A549 (cell line): ENCODE measurements around the gene DUOX2.

Experiments used
- CBX8 ChIP-seq: fragments of 200-600 bp; sonication (generic); IDR thresholded peaks from 2 replicates; pipeline ENCODE4 v1.6.1; 2016
- CHD4 ChIP-seq: fragments of 200-600 bp; sonication (generic); IDR thresholded peaks from 2 replicates; pipeline ENCODE4 v1.6.1; 2016; ENCODE audit warnings: antibody characterized with exemption, mild to moderate bottlenecking, borderline replicate concordance
- EP300 ChIP-seq, 2 experiments: fragments of >200 bp; sonication (Bioruptor Twin); formaldehyde crosslinking; IDR thresholded peaks; 2 replicates in 1 of 2; 3 replicates in 1 of 2; pipeline ENCODE4 v1.6.1; 2016 to 2017
- KDM1A ChIP-seq: fragments of 200-600 bp; sonication (generic); IDR thresholded peaks from 2 replicates; pipeline ENCODE4 v1.6.1; 2016; ENCODE audit warnings: low read depth, mild to moderate bottlenecking
- MAFK ChIP-seq: fragments of 450-650 bp; IDR thresholded peaks from 2 replicates; pipeline ENCODE4 v1.6.1; 2014; ENCODE audit not compliant: partially characterized antibody
- POLR2A ChIP-seq: IDR thresholded peaks from 2 replicates; pipeline ENCODE4 v1.6.1; 2012; ENCODE audit warnings: mild to moderate bottlenecking, low read length
- POLR2AphosphoS2 ChIP-seq: conservative IDR thresholded peaks from 2 replicates; pipeline ENCODE4 v1.6.1; 2012; ENCODE audit warnings: low read length, improper control_type of control experiment, inconsistent platforms
- ZFP36 ChIP-seq: fragments of 450-650 bp; IDR thresholded peaks from 2 replicates; pipeline ENCODE4 v1.6.1; 2014; ENCODE audit warnings: borderline replicate concordance; ENCODE audit not compliant: partially characterized antibody
- TF ChIP-seq, protein P1 (sequence below): fragments of >200 bp; sonication (Bioruptor Twin); formaldehyde crosslinking; IDR thresholded peaks from 3 replicates; pipeline ENCODE4 v1.5.1; 2016
- TF ChIP-seq, protein P2 (sequence below): fragments of 250-450 bp; sonication (Bioruptor Pico); IDR thresholded peaks from 2 replicates; pipeline ENCODE4 v1.5.0; 2021; ENCODE audit warnings: mild to moderate bottlenecking, moderate library complexity, borderline replicate concordance
- TF ChIP-seq, protein P3 (sequence below): fragments of 200-600 bp; sonication (generic); IDR thresholded peaks from 2 replicates; pipeline ENCODE4 v1.6.1; 2016; ENCODE audit warnings: antibody characterized with exemption, mild to moderate bottlenecking, moderate library complexity

DNA sequence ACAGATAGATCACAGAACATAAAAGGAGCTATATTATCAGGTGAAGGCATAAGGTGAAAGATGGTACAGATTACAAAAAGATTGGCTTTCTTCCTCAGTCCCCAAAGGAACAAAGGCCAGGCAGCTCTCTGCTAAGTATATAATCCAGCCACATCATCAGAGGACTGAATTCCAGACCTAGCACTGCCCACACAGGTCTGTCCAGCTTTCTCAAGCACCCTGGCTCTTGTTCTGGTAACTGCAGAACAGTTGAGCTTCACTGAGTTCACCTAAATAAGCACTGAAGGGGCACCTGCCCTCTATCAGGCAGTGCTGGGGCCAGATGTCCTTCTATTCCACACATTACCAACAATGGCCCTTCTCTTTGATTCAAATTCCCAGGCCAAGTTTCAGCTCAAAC, 9.4 kb upstream of the DUOX2 start:
- TF ChIP-seq CHD4: no peak
- TF ChIP-seq, protein P1, sequence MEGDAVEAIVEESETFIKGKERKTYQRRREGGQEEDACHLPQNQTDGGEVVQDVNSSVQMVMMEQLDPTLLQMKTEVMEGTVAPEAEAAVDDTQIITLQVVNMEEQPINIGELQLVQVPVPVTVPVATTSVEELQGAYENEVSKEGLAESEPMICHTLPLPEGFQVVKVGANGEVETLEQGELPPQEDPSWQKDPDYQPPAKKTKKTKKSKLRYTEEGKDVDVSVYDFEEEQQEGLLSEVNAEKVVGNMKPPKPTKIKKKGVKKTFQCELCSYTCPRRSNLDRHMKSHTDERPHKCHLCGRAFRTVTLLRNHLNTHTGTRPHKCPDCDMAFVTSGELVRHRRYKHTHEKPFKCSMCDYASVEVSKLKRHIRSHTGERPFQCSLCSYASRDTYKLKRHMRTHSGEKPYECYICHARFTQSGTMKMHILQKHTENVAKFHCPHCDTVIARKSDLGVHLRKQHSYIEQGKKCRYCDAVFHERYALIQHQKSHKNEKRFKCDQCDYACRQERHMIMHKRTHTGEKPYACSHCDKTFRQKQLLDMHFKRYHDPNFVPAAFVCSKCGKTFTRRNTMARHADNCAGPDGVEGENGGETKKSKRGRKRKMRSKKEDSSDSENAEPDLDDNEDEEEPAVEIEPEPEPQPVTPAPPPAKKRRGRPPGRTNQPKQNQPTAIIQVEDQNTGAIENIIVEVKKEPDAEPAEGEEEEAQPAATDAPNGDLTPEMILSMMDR: no peak
- TF ChIP-seq EP300 (IDR thresholded peaks at IDR 0.05): no peak
- TF ChIP-seq KDM1A: no peak
- no peak for TF ChIP-seq POLR2A
- TF ChIP-seq ZFP36: no peak
- TF ChIP-seq CBX8: no peak
- TF ChIP-seq POLR2AphosphoS2: no peak
- TF ChIP-seq, protein P2, sequence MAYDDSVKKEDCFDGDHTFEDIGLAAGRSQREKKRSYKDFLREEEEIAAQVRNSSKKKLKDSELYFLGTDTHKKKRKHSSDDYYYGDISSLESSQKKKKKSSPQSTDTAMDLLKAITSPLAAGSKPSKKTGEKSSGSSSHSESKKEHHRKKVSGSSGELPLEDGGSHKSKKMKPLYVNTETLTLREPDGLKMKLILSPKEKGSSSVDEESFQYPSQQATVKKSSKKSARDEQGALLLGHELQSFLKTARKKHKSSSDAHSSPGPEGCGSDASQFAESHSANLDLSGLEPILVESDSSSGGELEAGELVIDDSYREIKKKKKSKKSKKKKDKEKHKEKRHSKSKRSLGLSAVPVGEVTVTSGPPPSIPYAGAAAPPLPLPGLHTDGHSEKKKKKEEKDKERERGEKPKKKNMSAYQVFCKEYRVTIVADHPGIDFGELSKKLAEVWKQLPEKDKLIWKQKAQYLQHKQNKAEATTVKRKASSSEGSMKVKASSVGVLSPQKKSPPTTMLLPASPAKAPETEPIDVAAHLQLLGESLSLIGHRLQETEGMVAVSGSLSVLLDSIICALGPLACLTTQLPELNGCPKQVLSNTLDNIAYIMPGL: no peak
- TF ChIP-seq, protein P3, sequence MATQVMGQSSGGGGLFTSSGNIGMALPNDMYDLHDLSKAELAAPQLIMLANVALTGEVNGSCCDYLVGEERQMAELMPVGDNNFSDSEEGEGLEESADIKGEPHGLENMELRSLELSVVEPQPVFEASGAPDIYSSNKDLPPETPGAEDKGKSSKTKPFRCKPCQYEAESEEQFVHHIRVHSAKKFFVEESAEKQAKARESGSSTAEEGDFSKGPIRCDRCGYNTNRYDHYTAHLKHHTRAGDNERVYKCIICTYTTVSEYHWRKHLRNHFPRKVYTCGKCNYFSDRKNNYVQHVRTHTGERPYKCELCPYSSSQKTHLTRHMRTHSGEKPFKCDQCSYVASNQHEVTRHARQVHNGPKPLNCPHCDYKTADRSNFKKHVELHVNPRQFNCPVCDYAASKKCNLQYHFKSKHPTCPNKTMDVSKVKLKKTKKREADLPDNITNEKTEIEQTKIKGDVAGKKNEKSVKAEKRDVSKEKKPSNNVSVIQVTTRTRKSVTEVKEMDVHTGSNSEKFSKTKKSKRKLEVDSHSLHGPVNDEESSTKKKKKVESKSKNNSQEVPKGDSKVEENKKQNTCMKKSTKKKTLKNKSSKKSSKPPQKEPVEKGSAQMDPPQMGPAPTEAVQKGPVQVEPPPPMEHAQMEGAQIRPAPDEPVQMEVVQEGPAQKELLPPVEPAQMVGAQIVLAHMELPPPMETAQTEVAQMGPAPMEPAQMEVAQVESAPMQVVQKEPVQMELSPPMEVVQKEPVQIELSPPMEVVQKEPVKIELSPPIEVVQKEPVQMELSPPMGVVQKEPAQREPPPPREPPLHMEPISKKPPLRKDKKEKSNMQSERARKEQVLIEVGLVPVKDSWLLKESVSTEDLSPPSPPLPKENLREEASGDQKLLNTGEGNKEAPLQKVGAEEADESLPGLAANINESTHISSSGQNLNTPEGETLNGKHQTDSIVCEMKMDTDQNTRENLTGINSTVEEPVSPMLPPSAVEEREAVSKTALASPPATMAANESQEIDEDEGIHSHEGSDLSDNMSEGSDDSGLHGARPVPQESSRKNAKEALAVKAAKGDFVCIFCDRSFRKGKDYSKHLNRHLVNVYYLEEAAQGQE: no peak
- TF ChIP-seq MAFK: no peak
